Hepatocyte (in vitro differentiated cells): ENCODE measurements around the gene SLC12A6. TPM values are rescaled to one million over a fixed set of nuclear protein-coding genes. Genes with fewer than 3 reads are reported as not detected.

Source experiments
- DNase-seq: peaks from one replicate; pipeline ENCODE4 v3.0.0-alpha.2; 2016; ENCODE audit warnings: low spot score
- H2AFZ ChIP-seq: fragments of 200-600 bp; sonication (generic); 2 replicates; pipeline ENCODE4 v1.6.0; 2016; ENCODE audit warnings: antibody characterized with exemption, mild to moderate bottlenecking
- H3K27ac ChIP-seq: fragments of 200-600 bp; sonication (generic); 2 replicates; pipeline ENCODE4 v1.5.1; 2016; ENCODE audit warnings: mild to moderate bottlenecking
- H3K27me3 ChIP-seq: fragments of 200-600 bp; sonication (generic); 2 replicates; pipeline ENCODE4 v1.6.1; 2016
- H3K36me3 ChIP-seq: fragments of 200-600 bp; sonication (generic); replicated peaks from 2 replicates; pipeline ENCODE4 v1.5.1; 2016; ENCODE audit warnings: low read depth; ENCODE audit not compliant: insufficient read depth
- H3K4me1 ChIP-seq: fragments of 200-600 bp; sonication (generic); 2 replicates; pipeline ENCODE4 v1.5.1; 2016; ENCODE audit warnings: mild to moderate bottlenecking, moderate library complexity; ENCODE audit not compliant: insufficient read depth
- H3K4me2 ChIP-seq: fragments of 200-600 bp; sonication (generic); 2 replicates; pipeline ENCODE4 v1.6.0; 2016
- H3K4me3 ChIP-seq: fragments of 200-600 bp; sonication (generic); 2 replicates; pipeline ENCODE4 v1.5.1; 2016; ENCODE audit warnings: mild to moderate bottlenecking
- H3K79me2 ChIP-seq: fragments of 200-600 bp; sonication (generic); 2 replicates; pipeline ENCODE4 v1.6.0; 2017; ENCODE audit warnings: mild to moderate bottlenecking
- H3K9me2 ChIP-seq: fragments of 200-600 bp; sonication (generic); replicated peaks from 2 replicates; pipeline ENCODE4 v1.6.0; 2017; ENCODE audit warnings: mild to moderate bottlenecking; ENCODE audit not compliant: insufficient read depth
- H3K9me3 ChIP-seq: fragments of 200-600 bp; sonication (generic); 2 replicates; pipeline ENCODE4 v1.5.1; 2016; ENCODE audit warnings: low read depth, mild to moderate bottlenecking
- H4K20me1 ChIP-seq: fragments of 200-600 bp; sonication (generic); 2 replicates; pipeline ENCODE4 v1.6.0; 2016; ENCODE audit warnings: mild to moderate bottlenecking; ENCODE audit not compliant: insufficient read depth, poor library complexity, severe bottlenecking
- CTCF ChIP-seq: fragments of 200-600 bp; sonication (generic); IDR thresholded peaks from 2 replicates; pipeline ENCODE4 v1.5.1; 2016; ENCODE audit warnings: antibody characterized with exemption, mild to moderate bottlenecking; ENCODE audit not compliant: poor library complexity
- EZH2 ChIP-seq: fragments of 200-600 bp; sonication (generic); IDR thresholded peaks from 2 replicates; pipeline ENCODE4 v1.6.1; 2016; ENCODE audit warnings: antibody characterized with exemption, mild to moderate bottlenecking, borderline replicate concordance
- EZH2phosphoT487 ChIP-seq: fragments of 200-600 bp; sonication (generic); IDR thresholded peaks from one replicate; pipeline ENCODE4 v1.6.1; 2018; ENCODE audit warnings: antibody characterized with exemption, mild to moderate bottlenecking, low read depth, moderate library complexity; ENCODE audit not compliant: unreplicated experiment, severe bottlenecking
- WGBS: methylation state at CpG from one replicate; pipeline ENCODE4 v1.1.6; 2016; ENCODE audit warnings: low lambda C conversion rate; ENCODE audit errors: missing lambda C conversion rate; 5-methylcytosine and 5-hydroxymethylcytosine counted together
- polyA plus RNA-seq: library from polyadenylated mRNA; unstranded; fragments of >200 nt; fragmentation: Nextera tagmentation; extraction: Ambion mirVana; gene quantifications from 2 replicates; pipeline ENCODE4 v1.2.1, GENCODE V29; 2016
- total RNA-seq: library from RNA; depleted of rRNA; stranded (reverse); fragments of >200 nt; gene quantifications from 2 replicates; pipeline ENCODE4 v1.2.3, GENCODE V29; 2014

The SLC12A6 gene
- total and polyA plus RNA-seq, 2 experiments from 2014 or later = 7.4 to 13.1 TPM

DNA sequence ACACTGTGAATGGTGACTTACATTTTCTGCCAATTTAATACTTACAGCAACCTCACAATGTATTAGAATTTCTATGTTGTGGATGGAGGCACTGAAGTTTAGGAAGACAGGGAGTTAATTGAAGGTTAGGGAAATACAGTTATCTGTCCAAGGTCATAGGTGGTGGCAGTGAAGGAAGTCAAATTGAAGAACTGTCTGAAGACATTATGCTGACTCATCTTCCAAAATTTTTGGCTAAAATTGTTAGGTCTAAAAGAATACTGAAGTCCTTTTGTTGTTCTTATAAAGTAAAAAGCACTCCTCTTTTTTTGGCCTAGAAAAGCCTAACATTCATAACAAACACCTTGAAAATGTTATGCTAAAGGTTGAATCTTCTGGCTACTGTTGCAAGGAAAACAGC is 85.0 kb downstream of the SLC12A6 start:
- Histone ChIP-seq H3K27me3 (no peaks in the 10 kb centered on the region), H3K4me2 (no peak overlapping the region), H2AFZ (no peak overlapping the region), H3K9me3 (no peaks in the 10 kb centered on the region), H4K20me1 (no peaks in the 10 kb centered on the region), H3K27ac (no peak overlapping the region), H3K4me1 (no peaks in the 10 kb centered on the region), H3K9me2 (no peaks in the 10 kb centered on the region), H3K36me3 (peaks cover 4% of the 10 kb centered on the region), H3K4me3 (no peak overlapping the region), H3K79me2 (no peaks in the 10 kb centered on the region)
- DNase-seq = no peak
- TF ChIP-seq EZH2phosphoT487 (no peak), EZH2 (no peak), CTCF (no peak)

- no peak for DNase-seq
- Histone ChIP-seq H2AFZ (no peak overlapping the region), H3K9me2 (no peaks in the 10 kb centered on the region), H3K27ac (no peak overlapping the region), H3K4me3 (no peak overlapping the region), H3K36me3 (peaks cover 4% of the 10 kb centered on the region), H3K9me3 (no peaks in the 10 kb centered on the region), H3K4me1 (no peaks in the 10 kb centered on the region), H3K4me2 (no peak overlapping the region), H4K20me1 (no peaks in the 10 kb centered on the region), H3K79me2 (no peaks in the 10 kb centered on the region), H3K27me3 (no peaks in the 10 kb centered on the region)
- TF ChIP-seq EZH2phosphoT487 = no peak
- no peak for TF ChIP-seq CTCF
- no peak for TF ChIP-seq EZH2
- 100% methylated on average over 1 of the region's 1 CpG for WGBS
These were observed 89.4 kb downstream of the SLC12A6 start for GRCh38 chr15:34248190-34248589.

GRCh38 chr15:34246276-34246976 is 91.2 kb downstream of the SLC12A6 start:
- 84% methylated on average over 9 of the region's 9 CpGs for WGBS
- H3K36me3 ChIP-seq = peaks cover 4% of the 10 kb centered on the region
- no peaks in the 10 kb centered on the region for H3K79me2 ChIP-seq
- no peaks in the 10 kb centered on the region for H3K9me3 ChIP-seq
- no peaks in the 10 kb centered on the region for H4K20me1 ChIP-seq
- no peaks in the 10 kb centered on the region for H3K9me2 ChIP-seq
- H3K27ac ChIP-seq = no peak overlapping the region
- TF ChIP-seq EZH2 = no peak
- TF ChIP-seq CTCF = no peak
- TF ChIP-seq EZH2phosphoT487 = no peak
- no peaks in the 10 kb centered on the region for H3K4me1 ChIP-seq
- H3K4me3 ChIP-seq = no peak overlapping the region
- no peaks in the 10 kb centered on the region for H3K27me3 ChIP-seq
- no peak for DNase-seq
- no peak overlapping the region for H2AFZ ChIP-seq
- no peak overlapping the region for H3K4me2 ChIP-seq

DNA sequence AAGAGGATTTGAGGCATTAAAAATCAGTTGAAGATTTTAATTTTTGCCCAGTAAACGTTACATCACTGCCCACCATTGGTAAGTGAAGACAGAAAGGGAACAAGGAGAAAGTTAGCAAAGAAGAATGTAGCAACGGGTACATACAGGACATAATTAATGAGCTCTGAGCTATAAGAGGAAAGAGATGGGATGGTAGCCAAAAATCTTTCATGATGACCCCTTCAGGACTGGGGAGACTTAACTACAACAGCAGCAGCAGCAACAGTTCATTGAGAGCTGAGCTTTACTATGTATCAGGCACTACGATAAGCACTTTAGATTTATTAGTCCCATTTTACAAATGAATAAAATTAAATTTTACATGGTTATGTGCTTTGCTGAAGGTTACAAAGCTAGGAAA is 94.4 kb downstream of the SLC12A6 start:
- no peaks in the 10 kb centered on the region for H3K9me2 ChIP-seq
- H3K4me2 ChIP-seq = no peak overlapping the region
- H3K4me1 ChIP-seq = no peaks in the 10 kb centered on the region
- WGBS = 97% methylated on average over 3 of the region's 3 CpGs
- no peaks in the 10 kb centered on the region for H4K20me1 ChIP-seq
- no peak overlapping the region for H2AFZ ChIP-seq
- no peak overlapping the region for H3K4me3 ChIP-seq
- no peaks in the 10 kb centered on the region for H3K79me2 ChIP-seq
- H3K9me3 ChIP-seq = no peaks in the 10 kb centered on the region
- H3K36me3 ChIP-seq = no peaks in the 10 kb centered on the region
- no peaks in the 10 kb centered on the region for H3K27me3 ChIP-seq
- DNase-seq = no peak
- TF ChIP-seq EZH2phosphoT487 (no peak), EZH2 (no peak), CTCF (no peak)
- no peak overlapping the region for H3K27ac ChIP-seq
